PC-9 (cell line): ENCODE measurements around the gene CUX1. TPM values are rescaled to one million over a fixed set of nuclear protein-coding genes. Genes with fewer than 3 reads are reported as not detected.
A peak's percentile ranks its signal among the peaks of the same experiment; 100 is the strongest.
"Not testable (repeated sequence)": the region's sequence is repeated elsewhere in the genome, so short reads cannot be mapped to it uniquely, and the experiment has no call there.

Experiments
- BruUV-seq: library from RNA; stranded (reverse); fragments of 400-500 nt; replicated peaks from 2 replicates; lab custom pipeline; 2021; lab: Mats Ljungman, UMichigan
- CTCF ChIA-PET: fragments of 300-600 bp; sonication (Branson Sonifier 250); formaldehyde crosslinking; loops from one replicate; lab custom pipeline; 2022; ENCODE audit warnings: antibody characterized with exemption; lab: Charles Lee
- POLR2A ChIA-PET: fragments of 300-600 bp; sonication (Branson Sonifier 250); formaldehyde crosslinking; loops from one replicate; lab custom pipeline; 2022; ENCODE audit warnings: antibody characterized with exemption; ENCODE audit not compliant: unreplicated experiment; lab: Charles Lee
- DNase-seq, 2 experiments: peaks; one replicate each; pipeline versions ENCODE4 v3.0.0 to v3.0.0-alpha.2; 2015 to 2022; ENCODE audit warnings: mixed read lengths in 1 of 2
- H2AFZ ChIP-seq: fragments of 200-600 bp; sonication (generic); 2 replicates; pipeline ENCODE4 v1.8.1; 2017; ENCODE audit warnings: antibody characterized with exemption
- H3F3A ChIP-seq: fragments of 200-600 bp; sonication (generic); 2 replicates; pipeline ENCODE4 v1.8.1; 2017; ENCODE audit warnings: antibody characterized with exemption, mild to moderate bottlenecking, low read depth; ENCODE audit not compliant: insufficient read depth
- H3K27ac ChIP-seq: fragments of 200-600 bp; sonication (generic); 2 replicates; pipeline ENCODE4 v1.6.1; 2016; ENCODE audit warnings: mixed run types
- H3K27me3 ChIP-seq: fragments of 200-600 bp; sonication (generic); 2 replicates; pipeline ENCODE4 v1.6.1; 2016; ENCODE audit warnings: low read depth, mixed run types; ENCODE audit not compliant: insufficient read depth
- H3K36me3 ChIP-seq: fragments of 200-600 bp; sonication (generic); 2 replicates; pipeline ENCODE4 v1.6.1; 2016; ENCODE audit warnings: low read depth, mixed run types
- H3K4me1 ChIP-seq: fragments of 200-600 bp; sonication (generic); replicated peaks from 2 replicates; pipeline ENCODE4 v1.6.1; 2016; ENCODE audit warnings: mixed run types; ENCODE audit not compliant: insufficient read depth
- H3K4me2 ChIP-seq: fragments of 200-600 bp; sonication (generic); 2 replicates; pipeline ENCODE4 v1.6.1; 2017; ENCODE audit warnings: mixed run types
- H3K4me3 ChIP-seq: fragments of 200-600 bp; sonication (generic); 2 replicates; pipeline ENCODE4 v1.6.1; 2016; ENCODE audit warnings: mixed run types
- H3K79me2 ChIP-seq: fragments of 200-600 bp; sonication (generic); 2 replicates; pipeline ENCODE4 v1.6.1; 2017; ENCODE audit warnings: low read depth, mixed run types
- H3K9me2 ChIP-seq: fragments of 200-600 bp; sonication (generic); 2 replicates; pipeline ENCODE4 v1.8.1; 2017; ENCODE audit warnings: mild to moderate bottlenecking; ENCODE audit not compliant: insufficient read depth
- H3K9me3 ChIP-seq: fragments of 200-600 bp; sonication (generic); 2 replicates; pipeline ENCODE4 v1.8.1; 2016; ENCODE audit warnings: low read depth; ENCODE audit not compliant: insufficient read depth
- H4K20me1 ChIP-seq: fragments of 200-600 bp; sonication (generic); 2 replicates; pipeline ENCODE4 v1.8.1; 2017; ENCODE audit not compliant: insufficient read depth
- CTCF ChIP-seq: fragments of 200-600 bp; sonication (generic); conservative IDR thresholded peaks from 2 replicates; pipeline ENCODE4 v1.6.1; 2017; ENCODE audit warnings: mixed run types, antibody characterized with exemption, mild to moderate bottlenecking, moderate library complexity
- EZH2 ChIP-seq: fragments of 200-600 bp; sonication (generic); IDR thresholded peaks from 2 replicates; pipeline ENCODE4 v1.8.0; 2017; ENCODE audit warnings: antibody characterized with exemption, low read depth
- intact Hi-C: fragments of 100-400 bp; cut with micrococcal nuclease; formaldehyde crosslinking; loops from one replicate; pipeline ENCODE4 v1.10.0; 2022; ENCODE audit not compliant: unreplicated experiment
- total RNA-seq: library from RNA; stranded (reverse); gene quantifications from 2 replicates; pipeline ENCODE4 v1.2.3, GENCODE V29; 2021

Gene CUX1
- total RNA-seq, 1 experiment from 2014 or later: 83.3 TPM

- ChIA-PET CTCF (no interaction called here), POLR2A (no interaction called here)
- peaks cover 21% of the 10 kb centered on the region for H3K4me1 ChIP-seq
- BruUV-seq: no TSS peak
- TF ChIP-seq CTCF: no peak
- TF ChIP-seq EZH2: no peak
- no peaks in the 10 kb centered on the region for H3K9me3 ChIP-seq
- no peaks in the 10 kb centered on the region for H3K9me2 ChIP-seq
- no peaks in the 10 kb centered on the region for H3K36me3 ChIP-seq
- no peak overlapping the region for H3K4me2 ChIP-seq
- peaks cover 24% of the 10 kb centered on the region for H3F3A ChIP-seq
- no peak for DNase-seq
- no peaks in the 10 kb centered on the region for H3K79me2 ChIP-seq
- intact Hi-C loops: no loop called here
- no peak overlapping the region for H3K4me3 ChIP-seq
- no peaks in the 10 kb centered on the region for H4K20me1 ChIP-seq
- H3K27ac ChIP-seq: no peak overlapping the region
- H2AFZ ChIP-seq: no peak overlapping the region
- H3K27me3 ChIP-seq: no peaks in the 10 kb centered on the region
Observed at GRCh38 chr7:101795461-101795860, 22.0 kb upstream of the CUX1 start.

- intact Hi-C loops, BruUV-seq, CTCF ChIA-PET: not testable (repeated sequence)
Observed at GRCh38 chr7:101798173-101798572, 19.3 kb upstream of the CUX1 start.

GRCh38 chr7:101803203-101804087, 14.0 kb upstream of the CUX1 start:
- Histone ChIP-seq H3K4me1 (peaks cover 7% of the 10 kb centered on the region; the same call in 1 of the 2 replicates), H3K4me2 (peak overlapping the region; percentile 18; the same call in 1 of the 2 replicates), H3K36me3 (no peaks in the 10 kb centered on the region), H3K79me2 (no peaks in the 10 kb centered on the region), H3K4me3 (no peak overlapping the region), H3K9me3 (no peaks in the 10 kb centered on the region), H2AFZ (no peak overlapping the region), H3F3A (peaks cover 6% of the 10 kb centered on the region; the same call in 1 of the 2 replicates), H4K20me1 (no peaks in the 10 kb centered on the region), H3K27ac (peak overlapping the region; percentile 46), H3K9me2 (no peaks in the 10 kb centered on the region), H3K27me3 (no peaks in the 10 kb centered on the region)
- intact Hi-C loops: no loop called here
- TF ChIP-seq EZH2 (no peak), CTCF (no peak)
- POLR2A ChIA-PET: no interaction called here
- BruUV-seq: no TSS peak
- peak in 1 of 2 experiments; percentile 66 for DNase-seq
- CTCF ChIA-PET: no interaction called here

More at GRCh38 chr7:101798173-101798572, 19.3 kb upstream of the CUX1 start:
- H3K4me3 ChIP-seq, H2AFZ ChIP-seq, H4K20me1 ChIP-seq, H3K79me2 ChIP-seq, H3K4me2 ChIP-seq, DNase-seq, H3F3A ChIP-seq, H3K9me2 ChIP-seq, H3K27ac ChIP-seq, H3K9me3 ChIP-seq, H3K4me1 ChIP-seq, H3K36me3 ChIP-seq, H3K27me3 ChIP-seq: not testable (repeated sequence)
- POLR2A ChIA-PET: interaction anchor here (0.7 kb wide), 1 partner anchor 659 kb away, joined by 7 read pairs; no protein-coding TSS in a partner anchor
